HG02759 (cell line): Measurements from ENCODE around the gene PIAS1.
"Not testable (repeated sequence)": the region's sequence is repeated elsewhere in the genome, so short reads cannot be mapped to it uniquely, and the experiment has no call there.

ENCODE experiments used
- ATAC-seq: cut with Tn5 transposase; IDR thresholded peaks from one replicate; pipeline ENCODE4 v1.9.1; 2021; ENCODE audit warnings: mild to moderate bottlenecking, moderate library complexity; ENCODE audit not compliant: unreplicated experiment

Gene PIAS1

GRCh38 chr15:68200016-68200861 is 146.1 kb downstream of the PIAS1 start:
- ATAC-seq: no peak

- no peak for ATAC-seq
These were observed 147.2 kb downstream of the PIAS1 start for GRCh38 chr15:68201153-68201878.

- no peak for ATAC-seq
These were observed 147.8 kb downstream of the PIAS1 start for GRCh38 chr15:68201879-68202261.

DNA sequence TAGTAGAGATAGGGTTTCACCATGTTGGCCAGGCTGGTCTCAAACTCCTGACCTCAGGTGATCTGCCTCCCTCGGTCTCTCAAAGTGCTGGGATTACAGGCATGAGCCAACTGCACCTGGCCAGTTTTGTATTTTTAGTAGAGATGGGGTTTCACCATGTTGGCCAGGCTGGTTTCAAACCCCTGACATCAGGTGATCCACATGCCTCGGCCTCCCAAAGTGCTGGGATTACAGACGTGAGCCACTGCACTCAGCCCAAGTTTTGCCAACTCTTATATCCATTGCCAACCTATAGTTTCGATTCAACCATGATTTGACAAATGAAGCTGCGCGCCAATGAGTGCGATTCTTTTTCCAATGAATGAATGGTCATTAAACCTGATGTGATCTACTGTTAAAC is 148.9 kb downstream of the PIAS1 start:
- ATAC-seq: not testable (repeated sequence)

DNA sequence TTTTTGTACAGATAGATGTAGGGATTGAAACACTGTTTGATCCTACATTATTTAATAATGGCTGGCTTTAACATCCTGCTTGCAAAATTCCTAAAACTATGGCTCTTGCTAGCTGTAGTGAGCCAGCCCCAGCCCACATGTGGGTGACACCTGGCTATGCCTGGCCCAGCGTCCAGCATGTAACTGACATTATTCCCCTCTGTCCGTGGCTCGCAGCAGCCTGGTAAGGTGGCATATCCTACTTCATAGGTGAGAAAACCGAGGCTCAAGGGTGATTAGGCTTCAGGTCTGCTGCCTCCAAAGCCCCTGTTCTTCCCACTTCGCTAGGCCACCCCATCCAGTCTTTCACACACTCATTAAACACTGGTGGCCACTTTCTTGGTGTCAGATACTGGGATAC is 149.4 kb downstream of the PIAS1 start:
- no peak for ATAC-seq

GRCh38 chr15:68203956-68204355 is 149.8 kb downstream of the PIAS1 start:
- ATAC-seq: no peak

- no peak for ATAC-seq
These were observed 150.2 kb downstream of the PIAS1 start for GRCh38 chr15:68204361-68204760.

GRCh38 chr15:68204776-68205557 is 150.9 kb downstream of the PIAS1 start, which contains the start of gene CALML4:
CALML4 (minus strand) TSS chr15:68205332; CDS start chr15:68205247, 85 bp downstream.
- ATAC-seq: no peak

GRCh38 chr15:68205558-68205944 is 151.4 kb downstream of the PIAS1 start:
- ATAC-seq: no peak

GRCh38 chr15:68205954-68206539 is 151.9 kb downstream of the PIAS1 start:
- no peak for ATAC-seq

DNA sequence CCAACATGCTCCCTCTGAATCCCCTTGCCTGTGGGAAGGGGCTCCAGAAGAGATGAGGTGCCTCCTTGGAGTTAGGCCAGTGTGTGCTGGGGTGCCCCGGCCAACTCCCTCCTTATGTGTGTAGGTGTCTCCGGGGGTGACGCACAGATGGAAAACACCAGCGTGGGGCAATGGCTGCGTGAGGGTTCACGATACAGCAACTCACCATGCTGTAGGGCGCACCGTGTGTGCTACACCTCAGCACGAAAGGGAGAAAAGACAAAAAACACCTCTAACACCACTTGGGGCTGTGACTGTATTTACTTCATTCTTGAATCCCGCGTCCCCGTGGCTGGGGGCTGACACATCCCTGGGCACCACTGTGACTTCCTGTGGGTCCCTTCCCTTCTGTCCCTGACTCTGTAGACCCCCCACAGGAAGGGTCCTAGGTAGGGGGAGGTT is 152.6 kb downstream of the PIAS1 start:
- ATAC-seq: no peak

DNA sequence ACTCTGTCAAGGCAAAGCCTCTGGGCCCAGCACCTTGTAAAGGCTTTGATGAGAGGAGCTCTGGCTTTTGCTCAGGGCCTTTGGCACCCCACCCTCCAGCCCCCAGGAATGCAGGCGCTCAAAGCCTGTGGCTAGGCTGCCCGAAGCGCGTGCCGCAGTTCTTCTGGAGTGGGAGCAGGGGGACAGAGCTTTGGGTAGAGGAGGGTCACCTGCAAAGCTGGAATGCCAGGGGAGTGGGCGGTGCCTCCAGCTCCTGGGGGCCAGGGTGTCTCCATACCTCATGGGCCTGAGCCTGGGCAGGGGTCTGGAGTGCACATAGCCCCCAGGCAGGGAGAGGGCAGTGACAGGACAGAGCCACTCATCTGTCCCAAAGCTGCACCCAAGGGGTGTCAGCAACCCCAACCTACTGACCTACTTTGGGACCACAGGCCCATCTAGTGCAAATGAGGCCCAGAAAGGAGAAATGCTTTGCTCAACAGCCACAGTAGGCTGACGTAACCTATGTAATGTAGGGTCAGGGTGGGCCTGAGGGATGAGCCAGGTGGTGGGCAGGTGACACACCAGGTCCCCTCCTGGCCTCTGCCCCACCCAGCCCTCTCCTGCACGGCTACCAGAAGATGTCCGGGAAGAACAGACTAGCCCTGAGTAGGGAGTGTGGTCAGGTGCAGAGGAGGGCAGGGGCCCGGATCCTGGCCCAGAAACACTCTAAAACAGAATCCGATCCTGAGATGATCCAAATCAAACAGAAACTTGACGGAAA is 153.2 kb downstream of the PIAS1 start:
- ATAC-seq: no peak

DNA sequence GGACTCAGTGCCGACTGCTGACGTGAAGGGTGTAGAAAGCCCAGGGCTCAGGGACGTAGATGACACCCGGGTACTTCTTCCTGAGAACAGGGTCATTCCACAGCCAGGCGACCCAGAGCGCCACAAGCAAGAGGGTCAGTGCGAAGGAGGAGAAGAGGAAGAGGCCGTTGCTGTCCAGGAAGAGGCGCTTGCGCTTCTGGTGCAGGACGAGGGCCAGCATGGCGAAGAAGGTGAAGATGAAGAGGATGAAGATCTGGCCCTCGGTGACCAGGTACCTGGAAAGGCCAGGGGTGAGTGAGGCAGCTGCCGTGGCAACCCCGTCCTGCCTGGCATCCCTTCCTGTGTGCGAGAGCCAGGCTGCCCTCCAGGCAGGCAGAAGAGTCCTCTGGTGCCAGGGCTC is 154.0 kb downstream of the PIAS1 start:
- ATAC-seq: no peak

DNA sequence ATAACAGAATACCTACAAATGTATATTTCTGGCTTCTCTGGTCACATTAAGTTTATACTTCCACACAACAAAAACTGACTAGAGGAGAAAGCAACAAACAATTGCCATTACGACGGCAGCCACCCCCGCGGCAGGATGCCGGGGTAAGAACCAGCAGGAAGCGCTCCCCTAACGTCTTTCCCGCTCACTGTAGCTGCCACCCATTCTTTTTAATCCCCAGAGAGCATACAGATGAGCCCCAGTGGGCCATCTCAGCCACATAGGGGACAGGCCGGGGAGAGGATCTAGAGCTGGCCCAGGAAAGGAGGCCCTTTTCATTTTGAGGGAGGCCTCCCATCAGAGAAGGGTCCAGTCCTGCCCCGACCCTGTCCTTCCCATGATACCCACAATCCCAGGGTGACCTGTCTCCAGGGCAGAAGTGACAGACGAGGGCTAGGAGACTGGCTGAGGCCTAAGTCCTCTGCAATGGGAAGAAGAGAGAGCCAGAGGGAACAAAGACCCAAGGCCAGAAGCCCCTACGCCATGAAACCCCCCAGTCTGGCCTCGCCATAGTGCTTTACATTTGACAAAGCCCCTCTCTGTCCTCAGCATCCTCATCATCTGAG is 154.6 kb downstream of the PIAS1 start:
- no peak for ATAC-seq

DNA sequence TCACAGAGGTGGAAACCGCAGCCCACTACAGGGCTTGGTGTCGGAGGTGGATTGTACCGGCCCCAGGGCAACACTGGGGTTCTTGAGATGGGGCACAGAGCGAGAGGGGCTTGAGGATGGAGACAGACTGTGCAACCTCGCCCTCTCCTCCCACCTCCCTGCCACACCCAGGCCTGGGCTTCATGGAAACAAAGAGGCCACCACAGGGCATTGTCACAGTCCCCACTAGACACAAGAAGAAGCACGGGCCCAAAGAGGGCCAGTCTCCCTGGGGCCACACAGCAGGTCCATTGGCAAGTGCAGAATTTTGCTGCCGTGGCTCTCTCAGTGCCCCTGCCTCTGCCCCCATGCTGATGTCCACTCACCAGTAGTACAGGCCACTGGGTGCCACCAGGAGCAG is 155.2 kb downstream of the PIAS1 start:
- no peak for ATAC-seq

GRCh38 chr15:68209735-68210408 is 155.8 kb downstream of the PIAS1 start:
- peak; percentile 59 for ATAC-seq

GRCh38 chr15:68210409-68210756 is 156.3 kb downstream of the PIAS1 start:
- ATAC-seq: no peak

GRCh38 chr15:68210821-68211655 is 156.9 kb downstream of the PIAS1 start:
- ATAC-seq: no peak
